HG03066 (cell line): Measurements from ENCODE around the gene FLT3LG.
A peak's percentile ranks its signal among the peaks of the same experiment; 100 is the strongest.

ENCODE experiments used
- ATAC-seq: cut with Tn5 transposase; IDR thresholded peaks from one replicate; pipeline ENCODE4 v1.9.1; 2021; ENCODE audit warnings: low read depth; ENCODE audit not compliant: unreplicated experiment

Gene FLT3LG

GRCh38 chr19:49487277-49488045 is 13.4 kb downstream of the FLT3LG start, which contains the start of gene RPL13A:
Gene RPL13A, plus strand, starts transcription at chr19:49487608. Its CDS starts 22 bp downstream, at chr19:49487630.
- peak; percentile 80 for ATAC-seq

DNA sequence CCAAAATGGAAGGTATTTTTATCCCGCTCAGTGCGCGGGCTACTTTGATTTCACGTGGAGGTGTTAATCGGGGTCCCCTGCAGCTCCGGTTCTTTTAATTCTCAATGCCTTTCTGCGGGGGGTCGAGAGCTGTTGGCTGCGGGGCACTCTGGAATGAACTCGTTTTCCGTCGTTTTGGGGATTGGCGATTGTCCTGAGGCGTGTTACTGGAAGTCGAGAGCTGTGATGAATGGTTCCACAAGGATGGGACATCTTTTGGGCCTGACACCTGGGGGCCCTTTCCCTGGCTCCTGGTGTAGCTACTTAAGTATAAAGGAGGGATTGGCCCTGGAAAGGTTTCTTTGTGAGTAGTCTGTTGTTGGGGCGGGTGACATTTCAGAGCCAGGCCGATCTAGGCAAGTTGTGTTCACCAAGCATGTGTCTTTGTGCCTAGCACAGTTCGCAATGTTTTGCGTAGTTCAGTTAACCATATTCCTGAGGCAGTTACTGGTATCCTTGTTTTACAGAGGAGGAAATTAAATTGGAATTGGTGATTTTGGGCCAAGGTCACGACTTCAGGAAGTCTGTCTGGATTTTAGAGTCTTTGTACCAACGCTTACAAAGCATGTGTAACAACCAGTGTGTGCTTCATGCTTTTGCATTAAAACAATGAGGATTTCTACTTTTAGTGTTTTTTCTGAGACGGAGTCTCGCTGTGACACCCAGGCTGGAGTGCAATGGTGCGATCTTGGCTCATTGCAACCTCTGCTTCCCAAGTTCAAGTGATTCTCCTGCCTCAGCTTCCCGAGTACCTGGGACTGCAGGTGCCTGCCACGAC is 14.2 kb downstream of the FLT3LG start:
- no peak for ATAC-seq

GRCh38 chr19:49488863-49489537 is 15.0 kb downstream of the FLT3LG start:
- ATAC-seq: no peak

DNA sequence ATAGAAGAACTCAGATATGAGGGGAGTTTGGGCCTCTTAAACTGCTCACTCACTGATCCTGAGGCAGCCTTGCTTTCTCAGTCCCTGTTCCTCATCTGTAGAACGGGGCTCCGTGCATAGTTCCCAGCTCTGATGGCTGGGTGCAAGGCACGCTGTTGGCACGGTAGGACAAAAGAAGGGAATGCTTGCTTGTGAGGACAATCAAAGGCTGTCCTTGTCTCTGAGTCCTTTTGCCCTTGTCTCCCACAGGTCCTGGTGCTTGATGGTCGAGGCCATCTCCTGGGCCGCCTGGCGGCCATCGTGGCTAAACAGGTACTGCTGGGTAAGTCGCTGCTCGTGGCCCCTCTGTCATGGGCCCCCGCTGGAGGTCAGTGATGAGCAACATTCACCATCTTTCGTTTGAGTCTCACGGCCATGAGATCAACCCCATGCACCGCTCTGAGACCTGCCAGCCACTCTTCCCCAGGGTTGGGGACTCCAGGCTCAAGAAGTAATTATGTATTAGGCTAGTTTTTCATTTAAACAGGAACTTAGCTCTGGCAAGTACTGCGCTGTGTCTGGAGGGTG is 15.7 kb downstream of the FLT3LG start:
- ATAC-seq: no peak

GRCh38 chr19:49490287-49491029 is 16.4 kb downstream of the FLT3LG start:
- ATAC-seq: no peak

- no peak for ATAC-seq
Measured at GRCh38 chr19:49491030-49491803, 17.2 kb downstream of the FLT3LG start.

DNA sequence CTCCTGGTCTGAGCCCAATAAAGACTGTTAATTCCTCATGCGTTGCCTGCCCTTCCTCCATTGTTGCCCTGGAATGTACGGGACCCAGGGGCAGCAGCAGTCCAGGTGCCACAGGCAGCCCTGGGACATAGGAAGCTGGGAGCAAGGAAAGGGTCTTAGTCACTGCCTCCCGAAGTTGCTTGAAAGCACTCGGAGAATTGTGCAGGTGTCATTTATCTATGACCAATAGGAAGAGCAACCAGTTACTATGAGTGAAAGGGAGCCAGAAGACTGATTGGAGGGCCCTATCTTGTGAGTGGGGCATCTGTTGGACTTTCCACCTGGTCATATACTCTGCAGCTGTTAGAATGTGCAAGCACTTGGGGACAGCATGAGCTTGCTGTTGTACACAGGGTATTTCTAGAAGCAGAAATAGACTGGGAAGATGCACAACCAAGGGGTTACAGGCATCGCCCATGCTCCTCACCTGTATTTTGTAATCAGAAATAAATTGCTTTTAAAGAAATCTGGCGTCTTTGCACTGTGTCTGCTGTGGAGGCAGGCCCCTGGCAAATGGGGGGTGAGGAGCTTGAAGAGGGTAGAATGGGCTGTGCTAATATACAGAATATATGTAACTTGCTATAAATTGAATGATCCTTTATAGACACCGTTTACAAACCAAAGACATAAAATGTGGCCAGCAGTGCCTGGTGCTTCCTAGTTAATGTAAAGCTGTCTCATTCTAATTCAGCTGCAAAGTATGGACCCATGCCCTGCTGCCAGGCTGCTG is 18.0 kb downstream of the FLT3LG start:
- no peak for ATAC-seq

- ATAC-seq: no peak
Measured at GRCh38 chr19:49492573-49493405, 18.8 kb downstream of the FLT3LG start.

GRCh38 chr19:49496574-49497008 is 22.6 kb downstream of the FLT3LG start:
- ATAC-seq: no peak

GRCh38 chr19:49497047-49497788 is 23.2 kb downstream of the FLT3LG start:
- ATAC-seq: no peak

- no peak for ATAC-seq
Measured at GRCh38 chr19:49497789-49498103, 23.7 kb downstream of the FLT3LG start.

DNA sequence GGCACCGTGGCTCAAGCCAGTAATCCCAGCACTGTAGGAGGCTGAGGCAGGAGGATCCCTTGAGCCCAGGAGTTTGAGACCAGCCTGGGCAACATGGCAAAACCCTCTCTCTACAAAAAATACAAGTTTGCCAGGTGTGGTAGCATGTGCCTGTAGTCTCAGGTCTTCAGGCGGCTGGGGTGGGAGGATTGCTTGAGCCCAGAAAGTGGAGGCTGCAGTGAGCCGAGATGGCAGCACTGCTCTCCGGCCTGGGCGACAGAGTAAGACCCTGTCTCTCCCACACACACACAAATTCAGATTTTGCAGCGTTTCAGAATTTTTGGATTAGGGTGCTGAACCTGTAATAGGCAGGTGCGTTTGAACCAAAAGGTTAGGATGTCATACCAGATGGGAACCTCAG is 24.5 kb downstream of the FLT3LG start:
- no peak for ATAC-seq

DNA sequence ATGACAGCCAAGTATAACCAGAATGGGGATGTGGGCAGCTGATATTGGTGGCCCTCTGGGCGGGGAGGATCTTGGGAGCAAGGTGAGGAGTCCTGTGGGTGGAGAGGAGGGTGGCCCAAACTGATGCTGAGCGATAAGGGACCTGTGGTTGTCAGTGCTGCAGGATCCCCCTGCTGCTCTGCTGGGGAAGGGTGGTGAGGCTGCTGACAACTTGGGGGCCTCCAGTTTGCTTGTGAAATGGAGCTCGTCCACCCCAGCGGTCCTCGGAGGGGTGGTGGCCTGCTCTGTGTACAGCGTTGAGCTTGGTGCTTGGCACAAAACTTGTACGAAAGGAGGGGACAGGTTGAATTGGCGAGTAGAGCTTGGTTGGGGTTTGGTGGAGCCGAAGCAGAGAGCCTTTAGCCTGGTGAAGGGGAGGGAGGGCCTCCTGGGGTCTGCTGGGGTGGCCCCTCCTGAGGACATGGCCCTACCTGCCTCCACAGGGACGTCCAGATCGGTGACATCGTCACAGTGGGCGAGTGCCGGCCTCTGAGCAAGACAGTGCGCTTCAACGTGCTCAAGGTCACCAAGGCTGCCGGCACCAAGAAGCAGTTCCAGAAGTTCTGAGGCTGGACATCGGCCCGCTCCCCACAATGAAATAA is 25.1 kb downstream of the FLT3LG start:
- ATAC-seq: no peak

- ATAC-seq: no peak
Measured at GRCh38 chr19:49502866-49503581, 29.0 kb downstream of the FLT3LG start.

DNA sequence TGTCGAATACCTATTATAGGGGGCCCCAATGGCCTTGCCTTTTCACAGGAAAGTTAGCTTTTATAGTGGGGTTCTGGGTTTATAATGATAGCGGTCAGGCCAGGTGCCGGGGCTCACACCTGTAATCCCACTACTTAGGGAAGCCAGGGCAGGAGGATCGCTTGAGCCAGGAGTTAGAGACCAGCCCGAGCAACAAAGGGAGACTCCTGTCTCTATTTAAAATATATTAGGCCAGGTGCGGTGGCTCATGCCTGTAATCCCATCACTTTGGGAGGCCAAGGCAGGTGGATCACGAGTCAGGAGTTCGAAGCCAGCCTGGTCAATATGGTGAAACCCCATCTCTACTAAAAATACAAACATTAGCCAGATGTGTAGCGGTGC is 29.6 kb downstream of the FLT3LG start:
- ATAC-seq: no peak

GRCh38 chr19:49506575-49507105 is 32.6 kb downstream of the FLT3LG start:
- ATAC-seq: no peak
